Nephron progenitor cell (in vitro differentiated cells): Measurements from ENCODE around the gene CARNS1.

ENCODE experiments used
- DNase-seq: peaks from one replicate; pipeline ENCODE4 v3.0.0; 2021
- H3K27ac Mint-ChIP-seq: 2 replicates; pipeline ENCODE4 v1.8.0; 2021; ENCODE audit warnings: mild to moderate bottlenecking, moderate library complexity, mixed read lengths
- H3K27me3 Mint-ChIP-seq: 2 replicates; pipeline ENCODE4 v1.8.0; 2021; ENCODE audit warnings: mild to moderate bottlenecking, low read depth, mixed read lengths; ENCODE audit not compliant: poor library complexity
- H3K36me3 Mint-ChIP-seq: 2 replicates; pipeline ENCODE4 v1.8.0; 2021; ENCODE audit warnings: low read depth, mixed read lengths
- H3K4me1 Mint-ChIP-seq: 2 replicates; pipeline ENCODE4 v1.8.0; 2021; ENCODE audit warnings: mixed read lengths
- H3K4me3 Mint-ChIP-seq: 2 replicates; pipeline ENCODE4 v1.8.0; 2021; ENCODE audit warnings: mild to moderate bottlenecking, moderate library complexity, mixed read lengths
- H3K9me3 Mint-ChIP-seq: 2 replicates; pipeline ENCODE4 v1.8.0; 2021; ENCODE audit warnings: mild to moderate bottlenecking, moderate library complexity, mixed read lengths
- CTCF ChIP-seq: fragments of 200-600 bp; sonication (generic); IDR thresholded peaks from 2 replicates; pipeline ENCODE4 v1.5.0; 2021; ENCODE audit warnings: antibody characterized with exemption

The CARNS1 gene

GRCh38 chr11:67379061-67380058 lies 36.1 kb upstream of the CARNS1 start:
- peaks cover 11% of the 10 kb centered on the region for H3K27me3 Mint-ChIP-seq
- no peak for TF ChIP-seq CTCF
- no peaks in the 10 kb centered on the region for H3K9me3 Mint-ChIP-seq
- no peak for DNase-seq
- H3K4me3 Mint-ChIP-seq, result no peak overlapping the region
- H3K4me1 Mint-ChIP-seq, result peaks cover 54% of the 10 kb centered on the region
- no peak overlapping the region for H3K27ac Mint-ChIP-seq
- no peaks in the 10 kb centered on the region for H3K36me3 Mint-ChIP-seq

- H3K27me3 Mint-ChIP-seq, result peaks cover 29% of the 10 kb centered on the region
- H3K4me1 Mint-ChIP-seq, result peaks cover 34% of the 10 kb centered on the region
- H3K4me3 Mint-ChIP-seq, result no peak overlapping the region
- TF ChIP-seq CTCF, result no peak
- H3K9me3 Mint-ChIP-seq, result no peaks in the 10 kb centered on the region
- no peak for DNase-seq
- no peaks in the 10 kb centered on the region for H3K36me3 Mint-ChIP-seq
- no peak overlapping the region for H3K27ac Mint-ChIP-seq
Measured at GRCh38 chr11:67381244-67381972, 34.1 kb upstream of the CARNS1 start.

GRCh38 chr11:67382276-67383136 lies 33.0 kb upstream of the CARNS1 start:
- no peaks in the 10 kb centered on the region for H3K36me3 Mint-ChIP-seq
- no peak overlapping the region for H3K4me3 Mint-ChIP-seq
- no peaks in the 10 kb centered on the region for H3K9me3 Mint-ChIP-seq
- DNase-seq, result peak; percentile 84
- TF ChIP-seq CTCF, result peak; percentile 98
- peaks cover 33% of the 10 kb centered on the region for H3K4me1 Mint-ChIP-seq
- H3K27ac Mint-ChIP-seq, result no peak overlapping the region
- peaks cover 29% of the 10 kb centered on the region for H3K27me3 Mint-ChIP-seq

GRCh38 chr11:67384851-67385366 lies 30.6 kb upstream of the CARNS1 start:
- no peaks in the 10 kb centered on the region for H3K36me3 Mint-ChIP-seq
- H3K4me1 Mint-ChIP-seq, result peaks cover 33% of the 10 kb centered on the region
- H3K27ac Mint-ChIP-seq, result no peak overlapping the region
- no peak for TF ChIP-seq CTCF
- no peak for DNase-seq
- no peaks in the 10 kb centered on the region for H3K9me3 Mint-ChIP-seq
- H3K4me3 Mint-ChIP-seq, result no peak overlapping the region
- peaks cover 29% of the 10 kb centered on the region for H3K27me3 Mint-ChIP-seq

GRCh38 chr11:67387069-67387468 lies 28.4 kb upstream of the CARNS1 start:
- DNase-seq, result no peak
- H3K4me3 Mint-ChIP-seq, result no peak overlapping the region
- H3K4me1 Mint-ChIP-seq, result peaks cover 39% of the 10 kb centered on the region
- no peak for TF ChIP-seq CTCF
- H3K27ac Mint-ChIP-seq, result no peak overlapping the region
- no peaks in the 10 kb centered on the region for H3K36me3 Mint-ChIP-seq
- H3K9me3 Mint-ChIP-seq, result no peaks in the 10 kb centered on the region
- peaks cover 23% of the 10 kb centered on the region for H3K27me3 Mint-ChIP-seq
